SK-MEL-5 (cell line): ENCODE data around the gene PPARG. TPM values are rescaled to one million over a fixed set of nuclear protein-coding genes. Genes with fewer than 3 reads are reported as not detected.

Source experiments
- DNase-seq: peaks from one replicate; pipeline ENCODE4 v3.0.0-alpha.2; 2016; ENCODE audit warnings: low read depth, low spot score
- in situ Hi-C: cut with HindIII; loops from 2 replicates; pipeline ENCODE4 v1.10.0; 2016; ENCODE audit warnings: low sequenced_read_pairs, high pct_unique_total_duplicates, low pct_unique_long_range_greater_than_20kb
- total RNA-seq: library from RNA; depleted of rRNA; stranded (reverse); fragments of >200 nt; shearing (Covaris generic); gene quantifications from 2 replicates; pipeline ENCODE4 v1.2.3, GENCODE V29; 2014

The PPARG gene
- total RNA-seq, 1 experiment from 2014 or later: 3.2 TPM

GRCh38 chr3:12409684-12410596, 121.1 kb downstream of the PPARG start:
- in situ Hi-C loops: no loop called here
- no peak for DNase-seq

GRCh38 chr3:12413721-12414255, 124.9 kb downstream of the PPARG start:
- in situ Hi-C loops: no loop called here

DNA sequence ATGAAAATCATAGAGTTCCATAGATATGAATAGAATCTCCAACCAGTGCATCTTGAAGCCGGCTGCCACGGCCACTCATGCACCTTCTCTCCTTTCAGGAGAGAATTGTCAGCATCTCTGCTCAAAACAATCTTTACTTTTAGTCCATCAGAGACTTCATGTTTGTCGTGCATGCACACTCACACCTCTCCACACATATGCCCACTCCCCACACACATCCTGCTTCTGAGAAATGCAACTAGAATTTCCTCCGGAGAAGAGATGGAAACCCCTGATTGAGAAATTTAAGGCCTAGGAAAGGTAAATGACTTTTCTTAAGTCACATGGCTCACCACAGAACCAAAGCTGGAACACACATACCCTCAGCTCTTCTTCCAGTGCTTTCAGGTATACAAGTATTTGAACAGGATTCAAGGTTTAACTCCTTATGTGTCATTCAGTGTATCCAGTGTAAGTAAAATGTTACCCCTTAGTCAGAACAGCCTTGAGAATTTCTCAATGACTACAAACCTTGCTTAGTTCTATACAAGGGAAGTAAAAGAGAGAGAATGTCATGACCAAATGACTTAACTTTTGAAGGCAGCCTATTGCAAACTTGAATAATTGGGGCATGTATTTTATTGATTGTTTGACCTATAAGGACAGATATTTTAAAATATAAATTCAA, 126.3 kb downstream of the PPARG start:
- no peak for DNase-seq
- in situ Hi-C loops: no loop called here

More at GRCh38 chr3:12413721-12414255, 124.9 kb downstream of the PPARG start:
- DNase-seq: no peak

DNA sequence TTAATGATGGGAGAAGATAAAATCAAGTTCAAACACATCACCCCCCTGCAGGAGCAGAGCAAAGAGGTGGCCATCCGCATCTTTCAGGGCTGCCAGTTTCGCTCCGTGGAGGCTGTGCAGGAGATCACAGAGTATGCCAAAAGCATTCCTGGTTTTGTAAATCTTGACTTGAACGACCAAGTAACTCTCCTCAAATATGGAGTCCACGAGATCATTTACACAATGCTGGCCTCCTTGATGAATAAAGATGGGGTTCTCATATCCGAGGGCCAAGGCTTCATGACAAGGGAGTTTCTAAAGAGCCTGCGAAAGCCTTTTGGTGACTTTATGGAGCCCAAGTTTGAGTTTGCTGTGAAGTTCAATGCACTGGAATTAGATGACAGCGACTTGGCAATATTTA, 127.9 kb downstream of the PPARG start:
- DNase-seq: no peak
- in situ Hi-C loops: no loop called here

DNA sequence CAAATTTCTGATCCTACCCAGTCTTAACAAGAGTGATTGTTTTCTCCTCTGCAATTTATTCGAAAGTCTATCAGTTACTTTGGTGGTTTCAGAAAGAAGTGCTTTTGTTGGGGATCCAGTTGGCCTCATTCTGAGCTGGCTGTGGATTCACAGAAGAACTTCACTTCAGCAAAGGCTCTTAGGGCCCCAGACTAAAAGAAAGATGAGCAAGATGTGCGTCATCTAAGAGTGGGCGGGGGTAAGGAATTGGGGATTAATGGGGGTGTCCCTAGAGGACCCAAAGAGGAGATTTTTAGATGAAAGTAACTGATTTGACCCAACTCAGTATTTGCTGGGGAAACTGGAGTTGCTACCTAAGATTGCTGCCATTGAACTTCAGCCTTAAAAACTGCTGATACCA, 131.5 kb downstream of the PPARG start:
- no peak for DNase-seq
- in situ Hi-C loops: no loop called here

DNA sequence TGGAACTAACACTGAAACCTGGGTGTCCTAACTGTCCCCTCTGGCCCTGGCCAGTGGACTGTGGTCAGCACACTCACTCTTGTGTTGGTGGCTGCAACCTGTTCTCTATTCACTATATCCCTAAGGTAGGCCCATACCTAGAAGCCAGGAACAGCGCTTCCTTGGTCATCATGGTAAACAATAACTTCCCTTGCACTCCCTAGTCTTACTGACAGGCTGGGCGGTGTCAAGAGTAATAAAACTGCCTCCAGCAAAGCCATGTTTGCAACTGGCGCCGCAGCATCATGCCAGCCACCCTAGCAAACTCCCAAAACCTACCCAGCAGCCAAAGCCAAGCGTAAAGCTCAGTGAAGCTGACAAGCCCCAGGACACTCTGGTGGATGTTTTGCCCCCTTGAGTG, 132.3 kb downstream of the PPARG start:
- no peak for DNase-seq
- in situ Hi-C loops: no loop called here

GRCh38 chr3:12423131-12423530, 134.3 kb downstream of the PPARG start:
- no peak for DNase-seq
- in situ Hi-C loops: no loop called here

- DNase-seq: no peak
- in situ Hi-C loops: no loop called here
These were observed 135.2 kb downstream of the PPARG start for GRCh38 chr3:12423918-12424630.

- no peak for DNase-seq
These were observed 135.9 kb downstream of the PPARG start for GRCh38 chr3:12424635-12425319.

DNA sequence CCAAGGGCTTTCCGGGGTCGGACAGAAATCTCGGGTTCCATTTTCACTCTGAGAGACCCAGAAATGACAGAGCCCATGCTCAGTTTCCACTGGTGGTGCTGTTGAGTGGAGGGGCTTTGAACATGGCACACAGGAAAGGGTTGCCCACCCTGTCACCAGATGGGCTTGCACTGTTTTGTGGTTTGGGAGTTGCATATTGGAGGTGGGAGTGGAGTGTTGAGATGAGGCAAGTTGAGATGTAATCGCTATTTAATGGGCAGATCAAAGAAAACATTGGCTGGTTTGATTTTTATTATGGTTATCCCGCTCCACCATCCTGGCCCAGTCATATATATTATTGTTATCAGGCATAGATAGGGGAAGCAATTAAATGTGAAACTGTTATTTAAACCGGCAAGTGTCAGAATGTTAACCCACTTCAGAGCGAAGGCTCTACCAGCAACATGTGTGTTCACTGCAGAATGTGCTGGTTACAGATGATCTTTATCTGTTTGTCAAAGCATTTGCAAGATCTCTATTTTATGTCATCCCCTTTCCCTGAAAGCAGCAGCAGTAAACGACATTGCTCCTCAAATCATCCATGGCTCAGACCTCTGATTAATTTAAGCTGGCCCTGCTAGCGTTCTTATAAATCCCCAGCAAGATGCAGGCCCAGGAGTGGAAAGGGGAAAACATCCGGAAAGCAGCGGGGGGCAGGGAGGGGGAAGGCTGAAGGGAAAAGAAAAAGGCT, 137.1 kb downstream of the PPARG start:
- in situ Hi-C loops: no loop called here
- DNase-seq: no peak

More at GRCh38 chr3:12424635-12425319, 135.9 kb downstream of the PPARG start:
- in situ Hi-C loops: no loop called here

GRCh38 chr3:12427551-12427950, 138.7 kb downstream of the PPARG start:
- no peak for DNase-seq
- in situ Hi-C loops: no loop called here

DNA sequence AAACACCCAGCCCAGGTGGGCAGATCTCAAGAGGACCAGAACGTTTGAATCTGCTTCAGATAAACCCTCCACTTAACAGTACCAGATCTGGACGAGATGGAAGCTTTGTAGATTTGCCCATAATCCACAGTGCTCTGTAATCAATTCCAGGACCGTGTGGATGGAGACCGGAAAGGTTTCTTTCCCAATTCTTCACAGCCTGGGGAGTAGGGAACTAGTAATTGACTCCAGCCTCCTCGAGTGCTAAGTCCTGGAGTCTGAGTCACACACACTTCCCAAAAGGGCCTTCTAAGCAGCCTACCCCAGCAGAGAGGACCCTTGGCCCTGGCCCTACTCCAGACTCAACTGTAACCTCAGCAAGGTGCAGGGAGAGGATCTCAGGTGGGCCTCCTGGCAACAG, 139.3 kb downstream of the PPARG start:
- in situ Hi-C loops: no loop called here
- DNase-seq: no peak

- DNase-seq: peak; percentile 67
- in situ Hi-C loops: no loop called here
These were observed 141.2 kb downstream of the PPARG start for GRCh38 chr3:12430086-12430485.

GRCh38 chr3:12433823-12434222, 145.0 kb downstream of the PPARG start:
- DNase-seq: no peak
- in situ Hi-C loops: no loop called here

DNA sequence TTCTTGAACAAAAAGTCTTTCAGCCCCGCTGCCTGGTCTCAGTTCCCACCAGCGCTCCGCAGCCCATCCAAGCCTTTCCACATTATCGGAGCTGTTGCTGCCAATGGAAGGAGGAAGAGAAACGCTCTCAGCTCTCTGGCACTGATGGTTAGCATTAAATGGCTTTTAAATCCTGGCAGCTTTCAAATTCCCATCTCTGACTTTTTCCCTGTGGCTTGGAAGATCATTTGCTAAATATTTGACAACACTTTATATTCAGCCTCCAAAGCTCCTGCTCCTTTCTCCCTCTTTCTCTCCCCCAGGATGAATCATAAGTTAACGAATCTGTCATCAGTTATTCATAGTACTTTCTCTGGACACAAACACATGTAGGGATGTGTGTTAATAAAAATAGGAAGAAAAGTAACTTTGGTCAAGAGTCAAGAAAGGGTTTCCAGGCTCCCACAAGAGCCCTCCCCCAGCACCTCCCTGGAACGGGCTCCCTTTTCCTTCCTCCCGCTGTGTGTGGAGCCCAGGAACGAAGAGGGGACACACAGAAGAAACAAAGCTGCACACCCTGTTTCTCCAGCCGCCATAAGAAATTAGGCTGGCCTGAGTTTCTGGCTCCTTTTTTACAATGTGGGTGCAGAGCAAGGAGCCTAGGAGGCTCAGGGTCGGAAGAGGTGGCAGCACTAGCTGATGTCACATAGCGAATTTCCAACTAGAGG, 147.8 kb downstream of the PPARG start:
- in situ Hi-C loops: no loop called here

GRCh38 chr3:12437221-12437605, 148.3 kb downstream of the PPARG start:
- in situ Hi-C loops: no loop called here
- DNase-seq: no peak

More for the DNA sequence above, 147.8 kb downstream of the PPARG start:
- DNase-seq: no peak
